ENCODE results near the gene GARRE1.
"Not testable (repeated sequence)": the region's sequence is repeated elsewhere in the genome, so short reads cannot be mapped to it uniquely, and the experiment has no call there.

Gene GARRE1

DNA sequence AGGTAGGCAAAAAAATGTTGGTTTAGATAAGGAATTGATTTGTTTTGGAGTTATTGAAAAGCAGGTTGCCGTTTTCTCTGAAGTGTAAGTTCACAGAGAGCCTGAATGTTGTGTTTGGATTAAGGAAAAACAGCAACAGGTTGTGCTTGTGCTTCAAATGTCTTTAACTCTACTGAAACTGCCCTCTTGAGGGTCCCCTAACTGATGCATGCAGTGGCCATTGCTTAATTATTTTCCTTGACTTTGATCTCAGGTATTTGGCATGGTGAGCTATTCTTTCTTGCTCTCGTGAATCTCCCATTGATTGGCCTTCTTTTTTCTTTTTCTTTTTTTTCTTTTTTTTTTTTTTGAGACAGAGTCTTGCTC, 3.2 kb downstream of the GARRE1 start:
- DNase-seq (ENCODE audit: low read depth in 2 of 2) = no peak

DNA sequence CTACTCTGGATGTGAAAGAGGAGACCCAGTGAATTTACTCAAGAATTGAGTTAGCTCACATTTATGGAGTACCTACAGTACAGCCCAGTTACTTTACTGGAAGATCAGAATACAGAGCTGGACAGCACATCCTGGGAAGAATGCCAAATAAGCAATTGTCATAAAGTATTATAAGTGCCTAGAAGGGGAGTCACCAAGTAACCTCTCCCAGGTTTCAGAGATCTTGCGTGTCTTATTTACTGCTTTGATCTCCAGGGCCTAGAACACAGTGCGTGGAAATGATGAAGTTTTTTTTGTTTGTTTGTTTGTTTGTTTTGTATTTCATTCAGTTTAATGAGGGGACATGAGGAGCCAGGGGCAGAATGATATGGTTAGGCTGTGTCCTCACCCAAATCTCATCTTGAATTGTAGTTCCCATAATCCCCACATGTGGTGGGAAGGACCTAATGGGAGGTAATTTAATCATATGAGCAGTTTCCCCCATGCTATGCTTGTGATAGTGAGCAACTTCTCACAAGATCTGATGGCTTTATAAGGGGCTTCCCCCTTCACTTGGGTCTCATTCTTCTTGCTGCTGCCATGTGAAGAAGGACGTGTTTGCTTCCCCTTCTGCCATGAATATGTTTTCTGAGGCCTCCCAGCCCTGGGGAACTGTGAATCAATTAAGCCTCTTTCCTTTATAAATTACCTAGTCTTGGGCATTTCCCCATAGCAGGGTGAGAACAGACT, 5.2 kb downstream of the GARRE1 start:
- DNase-seq (ENCODE audit: low read depth in 2 of 2) = no peak

DNA sequence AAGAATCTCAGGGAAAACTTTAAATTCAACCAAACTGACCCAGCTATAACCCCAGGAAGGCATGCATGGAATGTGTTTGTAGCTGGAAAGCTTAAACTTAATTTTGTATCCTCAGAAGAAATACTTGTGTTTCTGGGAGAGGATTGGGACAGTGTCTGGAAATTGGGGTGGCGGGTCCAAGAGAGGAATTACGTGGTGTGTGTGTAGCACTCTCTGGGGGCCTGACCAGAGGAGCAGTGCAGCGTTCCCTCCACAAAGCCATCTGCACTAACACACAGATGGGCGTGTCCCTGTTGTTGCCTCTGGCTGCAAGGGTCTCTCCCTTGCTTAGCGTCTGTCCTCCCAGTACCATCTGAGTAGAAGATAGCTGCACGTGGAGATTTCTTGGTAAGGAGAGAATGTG, 6.4 kb downstream of the GARRE1 start:
- DNase-seq (ENCODE audit: low read depth in 2 of 2) = peak in 1 of 2 experiments; percentile 24

DNA sequence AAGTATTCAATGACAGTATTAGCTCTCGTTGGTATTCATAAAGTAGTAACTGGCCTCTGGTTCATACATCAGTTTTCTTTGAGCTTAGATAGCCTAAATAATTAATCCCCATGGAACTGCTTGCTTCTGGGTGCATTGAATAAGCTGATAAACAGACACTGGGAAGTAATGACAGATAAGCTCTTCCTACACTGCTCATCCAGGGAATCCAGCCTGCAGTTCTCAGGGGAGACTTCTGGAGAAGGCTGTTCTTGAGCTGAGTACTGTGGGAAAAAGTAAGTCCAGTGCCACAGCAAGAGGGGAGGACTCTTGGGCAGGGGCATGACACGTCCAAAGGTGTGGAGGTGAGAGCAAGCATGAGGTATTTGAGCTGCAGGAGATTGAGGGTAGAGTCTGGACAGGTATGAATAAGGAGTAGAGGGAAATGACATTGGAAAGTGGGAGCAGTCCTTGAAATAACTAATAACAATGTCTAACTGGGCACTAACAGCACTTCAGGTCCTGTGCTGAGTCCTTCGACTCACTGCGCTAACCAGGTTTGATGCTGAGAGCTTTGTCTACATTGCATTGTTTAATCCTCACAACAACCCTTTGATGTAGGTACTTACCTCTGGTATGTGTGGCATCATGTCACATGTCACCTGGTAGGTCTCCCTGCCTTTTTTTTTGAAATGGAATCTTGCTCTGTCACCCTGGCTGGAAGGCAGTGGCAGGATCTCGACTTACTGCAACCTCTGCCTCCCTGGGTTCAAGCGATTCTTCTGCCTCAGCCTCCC, 7.2 kb downstream of the GARRE1 start:
- DNase-seq (ENCODE audit: low read depth in 2 of 2) = no peak

DNA sequence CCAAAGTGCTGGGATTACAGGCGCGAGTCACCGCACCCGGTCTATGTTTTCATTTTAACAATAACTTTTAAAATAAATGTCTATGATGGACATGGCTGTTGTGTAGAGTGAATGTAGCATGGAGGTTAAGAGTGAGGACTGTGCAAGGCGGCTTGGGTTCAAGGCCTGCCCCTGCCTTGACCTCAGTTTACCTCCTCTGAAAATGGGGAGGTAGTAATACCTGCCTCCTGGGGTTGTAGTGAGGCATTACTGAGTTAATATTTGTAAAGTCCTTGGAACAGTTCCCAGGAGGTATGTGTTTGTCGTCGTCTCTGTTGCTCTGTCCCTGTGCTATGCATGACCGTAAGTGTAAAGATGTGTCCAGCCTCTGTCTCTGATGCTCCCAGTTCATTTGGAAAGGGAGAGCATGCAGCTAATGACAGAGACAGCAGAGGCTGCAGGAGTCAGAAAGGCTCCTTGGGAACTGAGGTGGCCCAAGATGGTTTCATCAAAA, 9.4 kb downstream of the GARRE1 start:
- no peak for DNase-seq (ENCODE audit: low read depth in 2 of 2)

DNA sequence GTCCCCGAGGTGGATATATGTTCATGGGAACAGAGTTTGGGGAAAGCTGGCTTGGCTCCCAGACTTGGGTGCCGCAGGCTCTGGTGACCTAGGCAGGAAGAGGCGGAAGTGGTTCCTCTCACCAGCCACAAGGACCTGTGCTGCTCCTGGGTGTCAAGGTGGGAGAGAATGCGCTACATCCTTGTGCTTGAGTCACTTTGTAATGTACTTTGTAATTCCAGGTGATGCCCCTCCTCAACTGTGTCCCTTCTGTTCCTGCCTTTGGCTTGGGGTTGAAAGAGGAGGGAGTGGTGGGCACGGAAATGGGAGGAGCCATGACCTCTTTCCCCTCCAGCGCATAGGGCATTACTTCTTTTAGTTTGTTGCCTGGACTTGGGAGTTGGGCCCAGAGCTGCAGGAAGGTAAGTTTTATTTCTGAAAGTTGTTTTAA, 10.9 kb downstream of the GARRE1 start:
- DNase-seq (ENCODE audit: low read depth in 2 of 2) = no peak

DNA sequence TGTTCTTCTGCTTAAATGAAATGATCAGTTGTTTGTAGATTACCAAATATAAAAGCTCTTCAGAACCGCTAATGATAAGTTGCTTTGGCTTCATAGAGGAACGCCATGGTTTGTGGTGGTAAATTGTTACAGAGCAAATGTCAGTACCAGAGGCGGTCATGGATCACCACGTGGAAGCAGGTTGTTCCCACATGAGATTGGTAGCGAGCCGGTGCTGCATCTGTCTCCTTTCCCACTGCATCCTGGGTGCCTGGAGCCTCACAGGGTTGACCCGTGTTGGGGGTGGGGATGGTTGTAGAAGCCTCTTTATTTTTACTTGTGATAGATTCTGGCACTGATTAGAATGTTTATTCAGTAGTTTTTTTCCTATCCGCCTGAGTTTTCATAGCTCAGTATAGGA, 14.7 kb downstream of the GARRE1 start:
- no peak for DNase-seq (ENCODE audit: low read depth in 2 of 2)

DNA sequence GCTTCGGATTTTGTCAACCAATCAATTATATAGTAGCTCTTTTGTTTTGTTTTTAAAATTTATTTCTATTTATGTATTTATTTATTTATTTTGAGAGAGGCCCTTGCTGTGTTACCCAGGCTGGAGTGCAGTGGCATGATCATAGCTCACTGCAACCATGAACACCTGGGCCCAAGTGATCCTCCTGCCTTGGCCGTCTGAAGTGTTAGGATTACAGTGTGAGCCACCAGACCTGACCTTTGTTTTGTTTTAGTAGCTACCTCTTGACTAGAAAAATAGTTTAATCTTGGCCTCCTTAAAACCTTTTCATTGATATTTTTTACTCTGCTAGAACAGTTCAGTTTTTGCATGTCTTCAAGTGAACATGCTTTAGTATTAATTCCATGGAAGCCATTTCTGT, 15.1 kb downstream of the GARRE1 start:
- DNase-seq (ENCODE audit: low read depth in 2 of 2) = no peak

DNA sequence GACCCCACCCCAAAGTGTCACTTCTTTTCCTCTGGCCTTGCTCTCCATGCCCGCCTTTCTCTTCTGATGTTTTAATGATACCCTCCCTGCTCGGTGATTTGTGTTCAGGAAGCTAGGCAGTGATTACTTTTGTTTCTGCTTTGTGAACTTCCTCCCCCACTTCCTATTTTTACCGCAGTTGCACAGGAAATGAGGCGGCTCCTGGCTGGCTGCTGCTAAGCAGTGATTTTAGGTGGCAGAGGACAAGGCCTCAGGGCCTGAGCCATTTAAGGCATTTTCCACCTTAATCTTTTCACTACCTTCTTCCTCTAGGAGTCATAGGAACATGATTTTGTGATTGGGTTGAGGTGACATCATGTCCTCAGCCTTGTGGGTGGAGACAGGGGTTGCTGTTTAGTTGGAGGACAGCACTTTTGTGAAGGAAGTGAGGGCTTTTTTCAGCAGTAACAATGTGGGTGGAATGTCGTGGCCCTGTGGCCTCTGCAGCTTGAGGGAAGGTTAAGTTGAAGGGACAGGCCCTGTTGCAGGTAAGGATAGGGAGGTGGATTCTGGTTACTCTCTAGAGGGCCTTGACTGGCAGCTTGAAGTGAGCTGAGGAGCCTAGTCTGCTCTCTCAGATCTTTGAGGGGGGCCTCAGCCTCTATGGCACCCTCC, 15.7 kb downstream of the GARRE1 start:
- DNase-seq (ENCODE audit: low read depth in 2 of 2) = no peak

DNA sequence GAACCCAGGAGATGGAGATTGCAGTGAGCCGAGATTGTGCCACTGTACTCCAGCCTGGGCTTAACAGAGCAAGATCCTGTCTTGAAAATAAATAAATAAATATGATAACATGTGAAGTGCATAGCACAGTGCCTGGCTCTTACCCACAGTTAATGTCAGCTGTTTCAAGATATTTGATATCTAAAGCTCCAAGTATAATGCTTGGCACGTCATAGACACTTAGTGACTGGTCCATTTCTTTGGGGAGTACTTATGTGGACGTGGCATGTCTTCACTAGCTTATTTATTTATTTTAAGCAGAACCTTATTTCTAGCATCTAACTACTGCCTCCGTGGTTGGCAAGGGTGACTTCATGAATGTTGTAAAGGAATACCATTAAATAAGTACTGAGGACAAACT, 18.8 kb downstream of the GARRE1 start:
- no peak for DNase-seq (ENCODE audit: low read depth in 2 of 2)

DNA sequence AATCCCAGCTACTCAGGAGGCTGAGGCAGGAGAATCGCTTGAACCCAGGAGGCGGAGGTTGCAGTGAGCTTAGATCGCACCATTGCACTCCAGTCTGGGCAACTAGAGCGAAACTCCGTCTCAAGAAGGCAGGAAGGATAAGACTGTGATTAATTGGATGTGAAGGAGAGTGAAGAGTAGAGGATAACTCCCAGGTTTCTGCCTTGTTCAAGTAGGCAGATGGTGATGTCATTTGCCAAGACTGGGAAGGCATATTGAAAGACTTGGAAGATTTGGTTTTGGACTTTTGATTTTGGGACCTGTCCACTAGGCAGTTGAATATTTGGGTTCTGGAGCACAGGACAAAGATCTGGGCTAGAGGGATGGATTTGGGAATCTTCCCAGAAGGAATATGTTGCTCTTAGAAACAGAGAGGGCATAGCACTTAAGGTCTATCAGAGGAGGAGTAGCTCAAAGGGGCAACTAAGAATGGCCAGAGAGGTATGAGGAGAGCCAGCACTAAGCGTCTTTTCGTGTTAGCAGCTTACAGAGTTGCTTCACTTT, 20.0 kb downstream of the GARRE1 start:
- DNase-seq (ENCODE audit: low read depth in 2 of 2) = no peak

DNA sequence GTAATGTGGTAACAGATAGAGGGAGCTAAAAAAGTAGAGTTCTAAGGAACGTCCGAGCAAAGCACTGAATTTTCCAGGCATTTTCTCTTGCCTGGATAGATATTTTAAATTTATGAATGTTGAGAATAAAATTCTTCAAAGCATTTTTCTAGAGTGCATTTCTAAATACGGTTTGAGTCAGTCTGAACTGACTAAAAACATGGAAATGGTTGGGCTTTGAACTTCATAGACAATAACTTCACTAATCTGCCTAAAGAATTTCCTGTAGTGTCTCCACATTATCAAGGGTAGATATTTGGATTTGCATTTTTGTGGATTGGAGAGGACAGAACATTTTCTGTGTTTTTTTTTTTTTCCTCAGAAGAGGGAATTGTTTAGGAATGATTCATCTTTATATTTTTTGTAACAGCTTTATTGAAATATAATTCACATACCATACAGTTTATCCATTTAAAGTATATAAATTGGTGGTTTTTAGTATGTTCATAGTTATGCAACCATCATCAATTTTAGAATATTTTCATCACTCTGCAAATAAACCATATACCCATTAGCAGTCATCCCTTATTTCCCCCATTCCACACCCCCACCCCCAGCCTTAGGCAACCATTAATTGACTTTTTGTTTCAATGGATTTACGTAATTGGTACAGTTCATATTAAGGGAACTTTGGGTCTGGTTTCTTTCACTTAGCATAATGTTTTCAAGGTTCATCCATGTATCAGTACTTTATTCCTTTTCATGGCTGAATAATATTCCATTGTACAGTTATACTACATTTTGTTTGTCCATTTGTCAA, 20.7 kb downstream of the GARRE1 start:
- peak; percentile 97 to 98 for DNase-seq (ENCODE audit: low read depth in 2 of 2)

DNA sequence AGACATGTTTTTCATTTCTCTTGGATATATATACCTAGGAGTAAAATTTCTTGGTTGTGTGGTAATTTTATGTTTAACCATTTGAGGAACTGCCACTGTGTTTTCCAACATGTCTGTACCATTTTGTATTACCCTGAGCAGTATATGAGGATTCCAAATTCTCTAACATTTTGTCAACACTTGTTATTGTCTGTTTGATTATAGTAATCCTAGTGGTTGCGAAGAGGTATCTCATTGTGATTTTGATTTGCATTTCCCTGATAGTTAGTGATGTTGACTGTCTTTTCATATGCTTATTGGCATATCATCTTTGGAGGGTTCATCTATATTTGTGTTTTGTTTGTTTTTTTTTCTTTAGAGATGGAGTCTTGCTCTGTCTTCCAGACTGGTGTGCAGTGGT, 21.4 kb downstream of the GARRE1 start:
- no peak for DNase-seq (ENCODE audit: low read depth in 2 of 2)

DNA sequence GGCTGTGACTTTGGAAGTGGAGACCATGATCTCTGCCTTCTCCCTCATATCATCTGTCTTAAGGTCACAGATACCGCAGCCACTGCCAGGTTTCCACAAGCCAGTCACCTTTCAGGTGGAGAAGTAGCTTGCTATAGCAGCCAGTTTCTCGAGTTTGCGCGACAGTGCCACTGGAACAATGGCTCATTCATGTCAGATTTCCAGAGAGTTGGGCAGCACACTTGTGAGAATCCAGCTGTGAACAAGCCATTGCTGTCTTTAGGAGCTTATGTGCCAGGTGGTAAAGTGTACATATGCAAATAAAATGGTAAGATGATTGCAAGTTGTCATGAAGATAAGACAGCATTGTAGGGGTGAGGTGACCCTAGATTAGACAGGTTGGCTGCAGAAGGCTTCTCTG, 22.3 kb downstream of the GARRE1 start:
- no peak for DNase-seq (ENCODE audit: low read depth in 2 of 2)

DNA sequence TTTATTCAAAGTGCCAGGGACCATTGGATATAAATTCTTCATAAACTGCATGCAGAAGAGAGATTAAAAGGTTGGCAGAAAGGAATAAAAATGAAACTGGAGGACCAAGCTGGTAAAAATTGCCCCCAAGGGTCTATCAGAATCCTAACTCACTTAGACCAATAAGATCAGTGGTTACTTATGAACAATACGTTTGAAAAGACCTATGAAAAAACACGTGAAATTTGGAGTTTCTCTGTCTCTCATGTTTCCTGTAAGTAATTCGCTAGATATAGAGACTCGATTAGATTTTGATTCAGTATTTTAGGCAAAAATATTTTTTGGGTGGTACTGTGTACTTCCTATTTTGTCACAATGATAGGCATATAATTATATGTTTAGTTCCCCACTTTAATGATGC, 22.9 kb downstream of the GARRE1 start:
- DNase-seq (ENCODE audit: low read depth in 2 of 2) = no peak

DNA sequence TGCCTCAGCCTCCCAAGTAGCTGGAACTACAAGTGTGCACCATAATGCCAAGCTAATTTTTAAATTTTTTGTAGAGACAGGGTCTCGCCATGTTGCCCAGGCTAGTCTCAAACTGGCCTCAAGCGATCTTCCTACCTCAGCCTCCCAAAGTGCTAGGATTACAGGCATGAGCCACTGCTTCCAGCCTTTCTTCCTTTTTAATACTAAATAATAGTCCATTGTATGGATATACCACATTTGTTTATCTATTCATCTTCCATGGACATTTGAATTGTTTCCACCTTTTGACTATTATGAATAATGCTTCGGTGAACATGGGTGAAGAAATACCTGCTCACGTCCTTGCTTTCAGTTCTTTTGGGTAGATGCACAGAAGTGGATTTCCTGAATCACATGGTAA, 24.4 kb downstream of the GARRE1 start:
- no peak for DNase-seq (ENCODE audit: low read depth in 2 of 2)

DNA sequence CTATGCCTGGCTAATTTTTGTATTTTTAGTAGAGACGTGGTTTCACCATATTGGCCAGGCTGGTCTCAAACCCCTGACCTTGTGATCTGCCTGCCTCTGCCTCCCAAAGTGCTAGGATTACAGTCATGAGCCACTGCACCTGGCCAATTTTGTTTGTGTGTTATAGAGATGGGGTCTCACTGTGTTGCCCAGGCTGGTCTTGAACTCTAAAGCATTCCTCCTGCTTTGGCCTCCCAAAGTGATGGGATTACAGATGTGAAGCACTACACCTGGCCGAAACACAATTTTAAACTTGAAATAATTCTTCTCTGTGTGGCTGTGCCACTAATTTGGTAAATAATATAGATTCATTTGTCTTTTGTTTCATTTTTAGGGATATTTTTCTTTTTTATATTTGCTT, 27.1 kb downstream of the GARRE1 start:
- DNase-seq (ENCODE audit: low read depth in 2 of 2) = not testable (repeated sequence)

DNA sequence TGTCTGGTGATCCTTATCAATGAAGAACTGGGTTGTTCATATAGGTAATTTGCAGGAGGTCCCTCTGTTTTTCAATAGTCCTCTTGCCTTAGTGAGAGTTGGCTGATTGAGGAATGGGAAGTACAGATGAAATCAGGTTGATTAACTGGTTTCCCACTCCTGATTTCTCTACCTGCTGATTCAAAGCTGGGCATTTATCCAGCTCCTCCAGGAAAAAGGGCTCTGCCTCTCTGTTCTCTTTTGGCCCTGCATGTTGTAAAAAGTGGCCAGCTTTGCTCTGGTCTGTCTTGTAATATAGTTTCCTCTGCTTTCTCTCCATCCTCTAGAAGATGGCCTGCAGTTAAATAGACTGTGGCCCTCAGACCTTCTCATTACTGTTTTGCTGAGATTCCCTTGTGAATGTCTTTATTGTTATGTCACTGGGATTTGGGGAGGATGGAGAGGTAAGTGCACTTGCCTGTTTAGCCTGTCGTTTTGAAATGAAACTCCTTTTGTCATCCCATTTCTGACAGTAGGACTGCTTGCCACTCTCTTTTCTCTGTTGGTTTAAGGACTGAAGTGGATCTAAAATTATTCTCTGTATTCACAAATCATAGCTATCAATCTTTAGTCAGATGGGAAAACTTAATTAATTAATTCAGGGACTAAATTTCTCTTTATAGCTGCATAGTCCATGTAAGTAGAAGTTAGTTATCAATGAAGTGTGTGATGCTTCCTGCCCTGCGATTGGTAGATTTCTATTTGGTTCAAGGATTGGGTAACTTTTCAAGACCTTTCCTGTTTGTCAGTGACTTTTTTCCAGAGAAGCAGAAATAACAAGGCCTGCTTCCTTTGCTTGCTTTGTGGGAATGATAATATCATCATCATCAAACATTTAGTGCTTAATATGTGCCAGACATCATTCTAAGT, 28.5 kb downstream of the GARRE1 start:
- no peak for DNase-seq (ENCODE audit: low read depth in 2 of 2)

DNA sequence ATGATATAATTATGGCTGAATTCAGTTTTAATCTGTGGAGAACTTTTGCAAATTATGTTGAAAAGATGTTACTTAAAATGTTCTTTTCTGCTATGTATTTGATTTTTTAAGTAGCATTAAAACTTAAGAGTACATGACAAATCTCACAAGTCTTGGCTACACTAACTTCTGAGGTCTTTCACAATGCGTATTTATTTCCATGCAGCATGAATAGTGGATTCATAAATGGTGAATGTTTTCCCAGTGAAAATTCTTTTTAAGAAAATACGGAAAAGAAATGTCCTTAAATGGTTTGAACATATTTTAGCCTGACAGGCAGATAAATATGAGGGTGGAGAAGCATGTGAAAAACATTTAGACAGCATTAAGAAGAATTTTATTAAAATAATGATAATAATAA, 30.2 kb downstream of the GARRE1 start:
- no peak for DNase-seq (ENCODE audit: low read depth in 2 of 2)

DNA sequence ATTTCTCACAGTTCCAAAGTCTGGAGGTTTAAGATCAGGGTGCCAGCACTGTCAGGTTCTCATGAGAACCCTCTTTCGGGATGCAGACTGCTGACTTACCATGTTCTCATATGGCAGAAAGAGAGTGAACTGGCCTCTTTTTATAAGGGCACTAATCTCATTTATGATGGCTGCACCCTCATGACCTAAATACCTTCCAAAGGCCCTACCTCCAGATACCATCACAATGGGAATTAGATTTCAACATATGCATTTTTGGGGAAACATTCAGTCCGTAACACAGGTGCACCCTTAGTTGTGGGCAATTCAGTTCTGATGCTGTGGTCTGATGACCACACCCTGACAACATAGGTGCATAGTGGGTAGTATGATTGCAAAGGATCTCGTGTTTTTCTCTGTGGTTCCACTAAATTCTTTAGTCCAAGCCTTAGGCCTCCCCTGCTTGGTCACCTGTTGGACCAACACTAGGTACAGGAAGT, 33.3 kb downstream of the GARRE1 start:
- no peak for DNase-seq (ENCODE audit: low read depth in 2 of 2)
